ENCODE measurements around the gene ESX1.
"Not testable (repeated sequence)": the region's sequence is repeated elsewhere in the genome, so short reads cannot be mapped to it uniquely, and the experiment has no call there.

ESX1 gene

DNA sequence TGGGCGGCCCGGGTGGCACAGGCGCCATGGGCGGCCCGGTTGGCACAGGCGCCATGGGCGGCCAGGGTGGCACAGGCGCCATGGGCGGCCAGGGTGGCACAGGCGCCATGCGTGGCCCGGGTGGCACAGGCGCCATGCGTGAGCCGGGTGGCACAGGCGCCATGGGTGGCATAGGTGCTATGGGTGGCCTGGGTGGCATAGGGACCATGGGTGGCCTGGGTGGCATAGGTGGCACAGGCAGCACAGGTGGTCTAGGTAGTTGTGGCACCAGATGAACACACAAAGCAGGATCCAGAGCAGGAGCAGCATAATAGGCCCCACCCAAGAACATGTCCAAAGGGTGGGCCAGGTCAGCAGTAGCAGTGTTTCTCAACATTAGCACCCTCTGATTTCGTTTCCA lies 4.3 kb downstream of the ESX1 start:
- TF ChIP-seq, protein P1, sequence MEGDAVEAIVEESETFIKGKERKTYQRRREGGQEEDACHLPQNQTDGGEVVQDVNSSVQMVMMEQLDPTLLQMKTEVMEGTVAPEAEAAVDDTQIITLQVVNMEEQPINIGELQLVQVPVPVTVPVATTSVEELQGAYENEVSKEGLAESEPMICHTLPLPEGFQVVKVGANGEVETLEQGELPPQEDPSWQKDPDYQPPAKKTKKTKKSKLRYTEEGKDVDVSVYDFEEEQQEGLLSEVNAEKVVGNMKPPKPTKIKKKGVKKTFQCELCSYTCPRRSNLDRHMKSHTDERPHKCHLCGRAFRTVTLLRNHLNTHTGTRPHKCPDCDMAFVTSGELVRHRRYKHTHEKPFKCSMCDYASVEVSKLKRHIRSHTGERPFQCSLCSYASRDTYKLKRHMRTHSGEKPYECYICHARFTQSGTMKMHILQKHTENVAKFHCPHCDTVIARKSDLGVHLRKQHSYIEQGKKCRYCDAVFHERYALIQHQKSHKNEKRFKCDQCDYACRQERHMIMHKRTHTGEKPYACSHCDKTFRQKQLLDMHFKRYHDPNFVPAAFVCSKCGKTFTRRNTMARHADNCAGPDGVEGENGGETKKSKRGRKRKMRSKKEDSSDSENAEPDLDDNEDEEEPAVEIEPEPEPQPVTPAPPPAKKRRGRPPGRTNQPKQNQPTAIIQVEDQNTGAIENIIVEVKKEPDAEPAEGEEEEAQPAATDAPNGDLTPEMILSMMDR (IDR thresholded peaks at IDR 0.05; ENCODE audit: insufficient read depth, low read depth, low read length, missing control alignments) = no peak
- no peak overlapping the region for H3K4me3 ChIP-seq (ENCODE audit: low read depth, low read length)
- DNase-seq (ENCODE audit: low read depth) = no peak

DNA sequence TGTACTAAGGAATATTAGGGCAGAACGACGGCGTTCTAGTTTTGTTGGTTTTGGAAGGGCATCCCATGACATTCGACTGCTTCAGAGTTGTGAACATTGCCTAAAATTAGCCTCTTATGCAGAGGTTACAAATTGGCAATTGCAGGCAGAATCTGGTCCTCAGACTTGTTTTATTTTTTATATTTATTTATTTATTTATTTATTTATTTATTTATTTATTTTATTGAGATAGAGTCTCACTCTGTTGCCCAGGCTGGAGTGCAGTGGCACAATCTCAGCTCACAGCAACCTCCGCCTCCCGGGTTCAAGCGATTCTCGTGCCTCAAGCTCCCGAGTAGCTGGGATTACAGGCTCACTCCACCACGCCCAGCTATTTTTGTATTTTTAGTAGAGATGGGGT lies 24.7 kb downstream of the ESX1 start:
- H3K4me3 ChIP-seq (ENCODE audit: low read depth, low read length); DNase-seq (ENCODE audit: low read depth): not testable (repeated sequence)

DNA sequence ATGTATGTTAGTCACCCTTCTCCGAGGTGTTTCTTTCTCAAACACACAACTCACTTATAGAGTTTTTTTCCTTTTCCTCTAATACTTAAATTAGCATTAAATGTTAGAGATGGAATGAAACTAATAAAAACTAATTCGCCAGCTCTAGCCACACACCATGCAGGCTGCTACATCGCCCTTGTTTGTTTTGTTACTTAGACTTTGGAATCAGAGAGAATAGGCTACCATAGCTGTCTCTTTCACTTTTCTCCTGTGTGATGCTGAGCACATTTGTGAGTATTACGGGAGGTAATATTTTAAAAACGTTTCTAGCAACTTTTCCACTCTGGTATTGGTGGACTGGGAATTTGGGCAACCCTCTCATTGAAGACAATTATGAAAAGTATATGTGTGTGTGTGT lies 43.5 kb downstream of the ESX1 start:
- DNase-seq (ENCODE audit: low read depth) = no peak
- TF ChIP-seq, protein P1 (IDR thresholded peaks at IDR 0.05; ENCODE audit: insufficient read depth, low read depth, low read length, missing control alignments) = no peak
- H3K4me3 ChIP-seq (ENCODE audit: low read depth, low read length) = no peak overlapping the region

GRCh38 chrX:104205548-104205947 lies 49.2 kb downstream of the ESX1 start:
- DNase-seq (ENCODE audit: low read depth) = no peak
- TF ChIP-seq, protein P1 (IDR thresholded peaks at IDR 0.05; ENCODE audit: insufficient read depth, low read depth, low read length, missing control alignments) = no peak
- no peak overlapping the region for H3K4me3 ChIP-seq (ENCODE audit: low read depth, low read length)
